HG03460 (cell line): ENCODE results near the gene IGFLR1.

Experiments
- ATAC-seq: cut with Tn5 transposase; IDR thresholded peaks from one replicate; pipeline ENCODE4 v1.9.1; 2021; ENCODE audit not compliant: unreplicated experiment

Gene IGFLR1

GRCh38 chr19:35740423-35741202, 1.6 kb downstream of the IGFLR1 start:
- ATAC-seq, result peak; percentile 44

- peak; percentile 17 for ATAC-seq
Measured at GRCh38 chr19:35740108-35740422, 2.2 kb downstream of the IGFLR1 start.

GRCh38 chr19:35739275-35740107, 2.8 kb downstream of the IGFLR1 start:
- no peak for ATAC-seq

- ATAC-seq, result no peak
Measured at GRCh38 chr19:35738887-35739229, 3.4 kb downstream of the IGFLR1 start.

GRCh38 chr19:35738021-35738886, 4.0 kb downstream of the IGFLR1 start:
- no peak for ATAC-seq

GRCh38 chr19:35736913-35737886, 5.1 kb downstream of the IGFLR1 start:
- ATAC-seq, result no peak

- ATAC-seq, result no peak
Measured at GRCh38 chr19:35734889-35735288, 7.4 kb downstream of the IGFLR1 start.

GRCh38 chr19:35734273-35734672, 8.0 kb downstream of the IGFLR1 start:
- no peak for ATAC-seq

- ATAC-seq, result no peak
Measured at GRCh38 chr19:35733180-35734125, 8.8 kb downstream of the IGFLR1 start.

GRCh38 chr19:35732540-35733179, 9.6 kb downstream of the IGFLR1 start:
- ATAC-seq, result no peak

GRCh38 chr19:35731779-35732405, 10.4 kb downstream of the IGFLR1 start:
- no peak for ATAC-seq

GRCh38 chr19:35731353-35731752, 10.9 kb downstream of the IGFLR1 start:
- no peak for ATAC-seq

GRCh38 chr19:35730326-35730725, 11.9 kb downstream of the IGFLR1 start:
- ATAC-seq, result no peak

GRCh38 chr19:35729763-35730162, 12.5 kb downstream of the IGFLR1 start:
- ATAC-seq, result no peak

- no peak for ATAC-seq
Measured at GRCh38 chr19:35729021-35729420, 13.2 kb downstream of the IGFLR1 start.

GRCh38 chr19:35727956-35728706, 14.1 kb downstream of the IGFLR1 start:
- ATAC-seq, result no peak
